ENCODE results near the gene PCSK9. TPM values are rescaled to one million over a fixed set of nuclear protein-coding genes. Genes with fewer than 3 reads are reported as not detected.

Gene PCSK9
- total and polyA plus RNA-seq, 9 of the 15 experiments (the other 6 are each of a cell fraction or from before 2014, with no cell fraction given), result 3.2 to 58.6 (median 24.7) TPM

DNA sequence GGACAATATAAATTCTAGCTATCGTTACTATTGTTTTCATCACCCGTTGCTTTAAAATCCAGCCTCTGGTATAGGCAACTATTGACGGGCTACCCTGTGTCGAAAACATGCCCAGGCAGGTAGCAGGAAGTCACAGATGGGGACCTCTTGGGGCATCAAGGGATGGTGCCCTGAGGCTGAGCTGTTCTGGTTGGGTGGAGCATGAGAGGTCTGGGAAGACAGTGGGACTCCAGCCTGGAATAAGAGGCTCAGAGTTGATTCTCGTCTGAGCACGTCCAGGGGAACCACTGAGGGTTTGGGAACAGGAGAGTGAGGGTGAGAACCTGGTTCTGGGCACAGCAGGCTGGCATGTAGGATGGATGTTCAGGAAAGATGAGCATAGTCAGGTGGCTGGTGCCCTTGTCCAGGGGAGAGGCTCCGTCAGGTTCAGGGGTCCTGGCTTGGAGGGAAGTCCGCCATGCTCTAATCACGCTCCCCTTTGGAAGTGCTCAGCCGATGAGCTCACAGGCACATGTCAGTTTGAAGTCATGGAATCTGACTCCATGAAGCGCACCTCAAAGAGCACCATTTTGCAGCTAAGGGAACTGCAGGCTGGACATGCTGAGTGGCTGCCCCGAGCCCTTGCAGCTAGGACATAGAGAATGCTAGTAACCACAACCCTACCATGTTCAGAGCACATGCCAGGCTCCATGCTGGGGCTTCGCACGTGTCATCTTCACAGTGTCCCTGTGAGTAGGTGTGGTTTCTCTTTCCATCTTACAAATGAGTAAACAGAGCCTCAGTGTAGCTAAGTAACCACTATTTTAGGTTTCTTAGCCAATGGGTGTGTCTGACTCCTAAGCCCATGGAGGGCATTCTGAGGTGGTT is 21.0 kb downstream of the PCSK9 start:
- H4K20me1 ChIP-seq (replicated peaks; ENCODE audit: control insufficient read depth, insufficient read depth, low read length), result no peaks in the 10 kb centered on the region
- H3K4me2 ChIP-seq (ENCODE audit: insufficient read depth, low read length), result no peak overlapping the region
- FAIRE-seq (no peak), DNase-seq (ENCODE audit: extremely low read depth in 1 of 4, low spot score in 3 of 4) (no peak), ATAC-seq (no peak)
- ChIA-PET CTCF (ENCODE audit: low intra/inter-chr PET ratio) (no interaction called here), POLR2A (interaction anchor here (0.6 to 3.4 kb wide), 6 partner anchors 11 to 269 kb away, joined by 3 to 24 read pairs (median 4); no protein-coding TSS in a partner anchor)
- H3K27ac ChIP-seq (ENCODE audit: extremely low read depth, low read depth, low read length), result no peak overlapping the region
- in situ Hi-C loops (cut with MboI) (no loop called here), intact Hi-C loops (cut with micrococcal nuclease) (no loop called here)
- BruUV-seq (replicated peaks), result no TSS peak
- peaks cover 0 to 8% of the 10 kb centered on the region in 2 experiments; a peak in 2 of 5 replicates for H3K4me1 ChIP-seq (replicated peaks in 1 of 2; ENCODE audit: control insufficient read depth in 2 of 2, insufficient read depth in 2 of 2, low read length in 2 of 2)
- no peak overlapping the region for H3K4me3 ChIP-seq
- no peaks in the 10 kb centered on the region for H3K79me2 ChIP-seq (ENCODE audit: control insufficient read depth, insufficient read depth, low read length)
- H3K9ac ChIP-seq (ENCODE audit: insufficient read depth in 1 of 2, low read depth in 2 of 2, low read length in 2 of 2), result no peak overlapping the region
- WGBS (ENCODE audit: insufficient coverage, low coverage, missing lambda C conversion rate), result 84% methylated on average over 13 of the region's 14 CpGs
- no peak overlapping the region for H2AFZ ChIP-seq (ENCODE audit: low read depth, low read length)
- no peaks in the 10 kb centered on the region for H3K27me3 ChIP-seq (ENCODE audit: control insufficient read depth in 2 of 2, insufficient read depth in 2 of 2, low read length in 2 of 2)
- H3K36me3 ChIP-seq (ENCODE audit: control insufficient read depth, insufficient read depth, low read length), result peaks cover 95% of the 10 kb centered on the region; the same call in 2 of the 3 replicates
- H3K9me1 ChIP-seq (ENCODE audit: control insufficient read depth, insufficient read depth, low read length), result no peaks in the 10 kb centered on the region
- H3K9me3 ChIP-seq (replicated peaks; ENCODE audit: control insufficient read depth, insufficient read depth, low read depth, low read length), result no peaks in the 10 kb centered on the region
- TF ChIP-seq ZNF324 (CRISPR knock-in tag; IDR thresholded peaks at IDR 0.05) (no peak), DPF2 (IDR thresholded peaks at IDR 0.05) (no peak), RAD51 (IDR thresholded peaks at IDR 0.05; ENCODE audit: borderline replicate concordance, low read depth) (no peak), CEBPG (CRISPR knock-in tag; IDR thresholded peaks at IDR 0.05) (no peak), CEBPG (tag; conservative IDR thresholded peaks at IDR 0.05 in 1 of 2, IDR thresholded peaks at IDR 0.05 in 1 of 2) (no peak), SRSF9 (IDR thresholded peaks at IDR 0.05; ENCODE audit: borderline replicate concordance, low read depth, low read length) (no peak), ZSCAN29 (IDR thresholded peaks at IDR 0.05) (no peak), ELF4 (CRISPR knock-in tag; IDR thresholded peaks at IDR 0.05) (no peak), ZNF445 (CRISPR knock-in tag; IDR thresholded peaks at IDR 0.05; ENCODE audit: low read depth) (no peak), FOXK1 (CRISPR knock-in tag; IDR thresholded peaks at IDR 0.05; ENCODE audit: borderline replicate concordance) (no peak), FOXJ2 (tag; IDR thresholded peaks at IDR 0.05) (no peak), ZNF717 (CRISPR knock-in tag; IDR thresholded peaks at IDR 0.05) (no peak), ZNF232 (CRISPR knock-in tag; IDR thresholded peaks at IDR 0.05) (no peak), BHLHE40 (IDR thresholded peaks at IDR 0.05; ENCODE audit: low read length) (no peak), MEIS2 (IDR thresholded peaks at IDR 0.05; ENCODE audit: partially characterized antibody) (no peak)
- TF ChIP-seq, protein P1, sequence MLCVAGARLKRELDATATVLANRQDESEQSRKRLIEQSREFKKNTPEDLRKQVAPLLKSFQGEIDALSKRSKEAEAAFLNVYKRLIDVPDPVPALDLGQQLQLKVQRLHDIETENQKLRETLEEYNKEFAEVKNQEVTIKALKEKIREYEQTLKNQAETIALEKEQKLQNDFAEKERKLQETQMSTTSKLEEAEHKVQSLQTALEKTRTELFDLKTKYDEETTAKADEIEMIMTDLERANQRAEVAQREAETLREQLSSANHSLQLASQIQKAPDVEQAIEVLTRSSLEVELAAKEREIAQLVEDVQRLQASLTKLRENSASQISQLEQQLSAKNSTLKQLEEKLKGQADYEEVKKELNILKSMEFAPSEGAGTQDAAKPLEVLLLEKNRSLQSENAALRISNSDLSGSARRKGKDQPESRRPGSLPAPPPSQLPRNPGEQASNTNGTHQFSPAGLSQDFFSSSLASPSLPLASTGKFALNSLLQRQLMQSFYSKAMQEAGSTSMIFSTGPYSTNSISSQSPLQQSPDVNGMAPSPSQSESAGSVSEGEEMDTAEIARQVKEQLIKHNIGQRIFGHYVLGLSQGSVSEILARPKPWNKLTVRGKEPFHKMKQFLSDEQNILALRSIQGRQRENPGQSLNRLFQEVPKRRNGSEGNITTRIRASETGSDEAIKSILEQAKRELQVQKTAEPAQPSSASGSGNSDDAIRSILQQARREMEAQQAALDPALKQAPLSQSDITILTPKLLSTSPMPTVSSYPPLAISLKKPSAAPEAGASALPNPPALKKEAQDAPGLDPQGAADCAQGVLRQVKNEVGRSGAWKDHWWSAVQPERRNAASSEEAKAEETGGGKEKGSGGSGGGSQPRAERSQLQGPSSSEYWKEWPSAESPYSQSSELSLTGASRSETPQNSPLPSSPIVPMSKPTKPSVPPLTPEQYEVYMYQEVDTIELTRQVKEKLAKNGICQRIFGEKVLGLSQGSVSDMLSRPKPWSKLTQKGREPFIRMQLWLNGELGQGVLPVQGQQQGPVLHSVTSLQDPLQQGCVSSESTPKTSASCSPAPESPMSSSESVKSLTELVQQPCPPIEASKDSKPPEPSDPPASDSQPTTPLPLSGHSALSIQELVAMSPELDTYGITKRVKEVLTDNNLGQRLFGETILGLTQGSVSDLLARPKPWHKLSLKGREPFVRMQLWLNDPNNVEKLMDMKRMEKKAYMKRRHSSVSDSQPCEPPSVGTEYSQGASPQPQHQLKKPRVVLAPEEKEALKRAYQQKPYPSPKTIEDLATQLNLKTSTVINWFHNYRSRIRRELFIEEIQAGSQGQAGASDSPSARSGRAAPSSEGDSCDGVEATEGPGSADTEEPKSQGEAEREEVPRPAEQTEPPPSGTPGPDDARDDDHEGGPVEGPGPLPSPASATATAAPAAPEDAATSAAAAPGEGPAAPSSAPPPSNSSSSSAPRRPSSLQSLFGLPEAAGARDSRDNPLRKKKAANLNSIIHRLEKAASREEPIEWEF (CRISPR knock-in tag; IDR thresholded peaks at IDR 0.05), result no peak
- TF ChIP-seq, protein P2, sequence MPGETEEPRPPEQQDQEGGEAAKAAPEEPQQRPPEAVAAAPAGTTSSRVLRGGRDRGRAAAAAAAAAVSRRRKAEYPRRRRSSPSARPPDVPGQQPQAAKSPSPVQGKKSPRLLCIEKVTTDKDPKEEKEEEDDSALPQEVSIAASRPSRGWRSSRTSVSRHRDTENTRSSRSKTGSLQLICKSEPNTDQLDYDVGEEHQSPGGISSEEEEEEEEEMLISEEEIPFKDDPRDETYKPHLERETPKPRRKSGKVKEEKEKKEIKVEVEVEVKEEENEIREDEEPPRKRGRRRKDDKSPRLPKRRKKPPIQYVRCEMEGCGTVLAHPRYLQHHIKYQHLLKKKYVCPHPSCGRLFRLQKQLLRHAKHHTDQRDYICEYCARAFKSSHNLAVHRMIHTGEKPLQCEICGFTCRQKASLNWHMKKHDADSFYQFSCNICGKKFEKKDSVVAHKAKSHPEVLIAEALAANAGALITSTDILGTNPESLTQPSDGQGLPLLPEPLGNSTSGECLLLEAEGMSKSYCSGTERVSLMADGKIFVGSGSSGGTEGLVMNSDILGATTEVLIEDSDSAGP (CRISPR knock-in tag; IDR thresholded peaks at IDR 0.05), result no peak
